Measurements from ENCODE around the gene MIS12. TPM values are rescaled to one million over a fixed set of nuclear protein-coding genes. Genes with fewer than 3 reads are reported as not detected.
A peak's percentile ranks its signal among the peaks of the same experiment; 100 is the strongest.

The MIS12 gene, protein sequence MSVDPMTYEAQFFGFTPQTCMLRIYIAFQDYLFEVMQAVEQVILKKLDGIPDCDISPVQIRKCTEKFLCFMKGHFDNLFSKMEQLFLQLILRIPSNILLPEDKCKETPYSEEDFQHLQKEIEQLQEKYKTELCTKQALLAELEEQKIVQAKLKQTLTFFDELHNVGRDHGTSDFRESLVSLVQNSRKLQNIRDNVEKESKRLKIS
- 10 to 100 TPM; 14.1 to 16.3 TPM for total RNA-seq
- polyA plus RNA-seq: 10 to 100 TPM; 14.4 to 16.0 TPM
- long read RNA-seq, donor 1, partial matches to known transcripts: 0 of 4 reads
- long read RNA-seq, donor 1, other reads (novel, unspliced or antisense): 0 of 4 reads
- long read RNA-seq, donor 2, partial matches to known transcripts: 0 of 1 reads
- long read RNA-seq, donor 2, other reads (novel, unspliced or antisense): 0 of 1 reads
- long read RNA-seq, donor 3, transcript MIS12-206 (3 exons, 2,691 nt): major isoform, 5 of 6 reads
- long read RNA-seq, donor 3, partial matches to known transcripts: 0 of 6 reads
- long read RNA-seq, donor 3, other reads (novel, unspliced or antisense): 0 of 6 reads
- long read RNA-seq, donor 4, partial matches to known transcripts: 128 of 131 reads
- long read RNA-seq, donor 4, other reads (novel, unspliced or antisense): 0 of 131 reads
- long read RNA-seq, donor 5, transcript MIS12-202 (2 exons, 2,204 nt): major isoform, 9 of 12 reads
- long read RNA-seq, donor 5, partial matches to known transcripts: 0 of 12 reads
- long read RNA-seq, donor 5, other reads (novel, unspliced or antisense): 0 of 12 reads

DNA sequence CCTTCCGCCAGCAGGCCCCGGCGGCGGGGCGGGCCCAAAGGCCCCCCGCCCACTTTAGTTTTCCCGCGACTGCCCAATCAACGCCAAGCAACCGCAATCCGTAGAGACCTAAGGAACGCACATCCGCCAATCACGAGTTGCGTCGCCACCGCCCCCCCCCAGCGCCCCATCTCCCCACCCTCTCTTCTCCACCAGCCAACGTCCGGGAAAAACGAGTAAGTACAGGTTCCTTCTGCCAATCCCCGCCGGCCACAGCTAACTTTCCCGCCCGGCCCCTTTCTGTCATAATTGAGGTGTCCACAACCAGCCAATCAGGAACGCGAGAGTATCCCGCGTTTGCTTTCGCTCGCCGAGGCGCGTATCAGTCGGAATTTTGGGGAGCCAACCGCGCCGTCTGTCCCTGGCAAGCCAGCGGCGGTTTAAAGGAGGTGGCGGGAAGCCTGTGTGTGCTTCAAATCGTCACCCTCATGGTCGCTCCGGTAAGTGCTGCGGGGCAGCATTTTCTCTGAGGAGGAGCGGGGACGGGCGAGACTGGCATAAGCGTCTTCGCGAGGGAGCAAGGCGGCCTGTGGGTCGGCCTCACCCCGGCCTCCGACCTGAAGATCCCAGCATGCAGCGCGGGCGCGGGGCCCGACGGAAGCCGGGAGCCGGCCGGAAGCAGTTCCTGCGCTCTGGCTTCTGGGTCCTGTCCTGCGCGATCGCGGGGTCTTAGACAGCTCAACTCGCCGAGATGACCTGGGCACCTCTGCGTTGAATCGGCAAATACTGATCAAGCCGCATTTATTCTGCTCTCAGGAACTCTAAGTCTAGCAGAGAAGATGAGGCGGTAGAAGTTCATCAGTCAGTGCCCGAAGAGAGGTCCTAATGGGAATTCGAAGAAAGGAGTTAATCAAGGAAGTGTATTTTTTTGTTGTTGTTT is at the start of gene MIS12:
Gene MIS12 (plus strand): TSS at position 361 of the 919 bp plus-strand sequence. CDS start 2,297 bp downstream, outside the sequence.
- 0 to 1% methylated on average over 77 of the region's 77 CpGs for WGBS, 2 donors
- H3K9me3 ChIP-seq (ENCODE audit: control insufficient read depth in 4 of 4, insufficient read depth in 3 of 4, low read length in 3 of 4): no peaks in the 10 kb centered on the region
- H3K36me3 ChIP-seq (ENCODE audit: control insufficient read depth in 4 of 4, insufficient read depth in 4 of 4, low read length in 4 of 4): peaks cover 14 to 30% (median 18%) of the 10 kb centered on the region in 4 donors
- DNase-seq: peak; percentile 99 to 100 (median 100)
- peak within 1 kb of the TSS; percentile 93 to 99 for H3K27ac ChIP-seq (ENCODE audit: low read depth in 1 of 2, low read length in 1 of 2)
- H3K9ac ChIP-seq (ENCODE audit: insufficient read depth in 1 of 2, low read length in 2 of 2): peak within 1 kb of the TSS; percentile 84 to 98
- peak within 1 kb of the TSS; percentile 91 for H3K4me3 ChIP-seq
- ATAC-seq (ENCODE audit: insufficient read depth, low FRiP score): peak; percentile 93
- no peaks in the 10 kb centered on the region for H3K27me3 ChIP-seq (ENCODE audit: control insufficient read depth in 3 of 3, insufficient read depth in 3 of 3, low read length in 2 of 3)
- peaks cover 5 to 20% (median 9%) of the 10 kb centered on the region in 5 donors for H3K4me1 ChIP-seq (ENCODE audit: control insufficient read depth in 5 of 5, insufficient read depth in 5 of 5, low read length in 5 of 5)
- TF ChIP-seq, protein P1, sequence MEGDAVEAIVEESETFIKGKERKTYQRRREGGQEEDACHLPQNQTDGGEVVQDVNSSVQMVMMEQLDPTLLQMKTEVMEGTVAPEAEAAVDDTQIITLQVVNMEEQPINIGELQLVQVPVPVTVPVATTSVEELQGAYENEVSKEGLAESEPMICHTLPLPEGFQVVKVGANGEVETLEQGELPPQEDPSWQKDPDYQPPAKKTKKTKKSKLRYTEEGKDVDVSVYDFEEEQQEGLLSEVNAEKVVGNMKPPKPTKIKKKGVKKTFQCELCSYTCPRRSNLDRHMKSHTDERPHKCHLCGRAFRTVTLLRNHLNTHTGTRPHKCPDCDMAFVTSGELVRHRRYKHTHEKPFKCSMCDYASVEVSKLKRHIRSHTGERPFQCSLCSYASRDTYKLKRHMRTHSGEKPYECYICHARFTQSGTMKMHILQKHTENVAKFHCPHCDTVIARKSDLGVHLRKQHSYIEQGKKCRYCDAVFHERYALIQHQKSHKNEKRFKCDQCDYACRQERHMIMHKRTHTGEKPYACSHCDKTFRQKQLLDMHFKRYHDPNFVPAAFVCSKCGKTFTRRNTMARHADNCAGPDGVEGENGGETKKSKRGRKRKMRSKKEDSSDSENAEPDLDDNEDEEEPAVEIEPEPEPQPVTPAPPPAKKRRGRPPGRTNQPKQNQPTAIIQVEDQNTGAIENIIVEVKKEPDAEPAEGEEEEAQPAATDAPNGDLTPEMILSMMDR (IDR thresholded peaks at IDR 0.05; ENCODE audit: control extremely low read depth, extremely low read depth): no peak

DNA sequence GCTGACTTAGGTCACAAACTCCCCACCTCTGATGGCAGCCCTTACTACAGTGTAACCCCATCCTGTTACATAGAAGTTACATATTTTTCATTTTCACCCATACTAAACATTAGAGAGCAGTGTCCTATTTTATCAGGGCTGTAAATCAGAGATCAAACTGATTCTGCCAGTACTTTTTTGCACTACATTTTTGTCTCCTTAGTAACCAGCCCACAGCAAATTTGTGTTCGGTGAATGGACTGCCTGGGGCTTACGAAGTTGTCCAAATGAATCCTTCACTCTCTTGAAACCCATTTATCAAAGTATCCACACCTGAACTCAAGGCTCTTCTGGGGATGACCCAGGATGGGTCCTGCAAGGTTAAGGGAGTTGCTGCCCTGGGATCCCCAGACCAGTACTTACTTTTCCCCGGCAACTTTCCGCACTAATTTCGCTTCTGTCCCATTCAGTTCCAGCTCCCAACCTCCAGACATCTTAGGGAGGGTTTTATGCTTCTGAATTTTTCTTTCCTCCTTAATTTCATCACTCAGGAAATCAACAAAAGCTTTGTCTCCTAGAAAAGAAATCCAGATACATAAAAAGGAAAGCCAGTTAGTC is 48.5 kb upstream of the MIS12 start:
- Histone ChIP-seq H3K9me3 (ENCODE audit: control insufficient read depth in 4 of 4, insufficient read depth in 3 of 4, low read length in 3 of 4) (peaks cover 0 to 3% (median 0%) of the 10 kb centered on the region in 4 donors), H3K27me3 (ENCODE audit: control insufficient read depth in 3 of 3, insufficient read depth in 3 of 3, low read length in 2 of 3) (no peaks in the 10 kb centered on the region), H3K9ac (ENCODE audit: insufficient read depth in 1 of 2, low read length in 2 of 2) (peak overlapping the region; percentile 79 to 82), H3K36me3 (ENCODE audit: control insufficient read depth in 4 of 4, insufficient read depth in 4 of 4, low read length in 4 of 4) (peaks cover 20 to 34% (median 26%) of the 10 kb centered on the region in 4 donors), H3K4me3 (no peak overlapping the region), H3K4me1 (ENCODE audit: control insufficient read depth in 5 of 5, insufficient read depth in 5 of 5, low read length in 5 of 5) (peaks cover 0 to 9% (median 6%) of the 10 kb centered on the region in 5 donors), H3K27ac (ENCODE audit: low read depth in 1 of 2, low read length in 1 of 2) (no peak overlapping the region)
- WGBS, 2 donors: 61 to 78% methylated on average over 5 of the region's 5 CpGs
- DNase-seq (no peak), ATAC-seq (ENCODE audit: insufficient read depth, low FRiP score) (no peak)
- TF ChIP-seq, protein P1 (IDR thresholded peaks at IDR 0.05; ENCODE audit: control extremely low read depth, extremely low read depth): no peak

DNA sequence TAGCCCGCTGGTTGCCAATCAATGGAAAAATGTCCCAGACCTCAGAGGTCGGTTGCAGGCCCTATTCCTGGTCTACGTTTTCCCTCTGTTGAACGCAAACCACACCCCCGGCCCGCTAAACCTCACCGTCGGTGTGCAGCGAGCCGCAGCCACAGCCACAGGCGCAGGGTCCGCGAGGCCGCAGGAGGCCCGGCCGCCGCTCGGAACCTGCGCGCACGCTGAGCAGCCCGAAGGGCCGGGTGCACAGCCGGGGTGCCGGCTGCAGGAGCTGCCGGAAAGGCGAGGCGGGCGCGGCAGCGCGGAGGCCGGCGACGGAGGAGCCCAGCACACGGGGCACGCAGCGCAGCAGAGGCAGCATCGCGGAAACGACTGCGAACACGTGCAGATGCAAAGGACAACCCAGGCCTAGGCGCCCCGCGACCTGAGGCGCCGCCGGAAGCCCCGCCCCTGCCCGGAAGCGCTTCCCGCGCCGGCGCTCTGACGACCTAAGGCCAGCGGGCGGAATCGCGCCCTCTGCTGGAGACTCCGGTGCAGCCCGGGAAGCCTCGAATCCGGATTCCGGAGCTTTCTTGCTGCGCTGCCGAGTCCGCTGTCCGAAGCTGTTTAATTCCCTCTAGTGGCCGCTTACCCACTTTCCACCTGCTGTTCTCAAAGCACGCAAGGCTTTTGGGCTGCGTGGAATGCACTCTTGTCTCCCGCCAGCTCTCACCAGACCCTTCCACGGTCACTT is 47.5 kb upstream of the MIS12 start, which contains the start of gene C1QBP:
Gene C1QBP (minus strand): TSS at position 440 of the 730 bp plus-strand sequence. CDS start 82 bp downstream, at position 358.
- H3K9me3 ChIP-seq (ENCODE audit: control insufficient read depth in 4 of 4, insufficient read depth in 3 of 4, low read length in 3 of 4): peaks cover 0 to 3% (median 0%) of the 10 kb centered on the region in 4 donors
- DNase-seq: peak; percentile 93 to 96 (median 94)

More for the DNA sequence above, 47.5 kb upstream of the MIS12 start, which contains the start of gene C1QBP:
- Histone ChIP-seq H3K36me3 (ENCODE audit: control insufficient read depth in 4 of 4, insufficient read depth in 4 of 4, low read length in 4 of 4) (peaks cover 19 to 33% (median 22%) of the 10 kb centered on the region in 4 donors), H3K4me1 (ENCODE audit: control insufficient read depth in 5 of 5, insufficient read depth in 5 of 5, low read length in 5 of 5) (peaks cover 0 to 9% (median 6%) of the 10 kb centered on the region in 5 donors), H3K27ac (ENCODE audit: low read depth in 1 of 2, low read length in 1 of 2) (peak within 1 kb of the TSS; percentile 47 to 92), H3K9ac (ENCODE audit: insufficient read depth in 1 of 2, low read length in 2 of 2) (peak within 1 kb of the TSS; percentile 79 to 82), H3K4me3 (peak within 1 kb of the TSS; percentile 96), H3K27me3 (ENCODE audit: control insufficient read depth in 3 of 3, insufficient read depth in 3 of 3, low read length in 2 of 3) (no peaks in the 10 kb centered on the region)
- 0% methylated on average over 68 to 75 of the region's 75 CpGs for WGBS, 2 donors
- TF ChIP-seq, protein P1 (IDR thresholded peaks at IDR 0.05; ENCODE audit: control extremely low read depth, extremely low read depth): peak; percentile 97
- peak; percentile 98 for ATAC-seq (ENCODE audit: insufficient read depth, low FRiP score)
